Esophagus mucosa (tissue), 1 donor: Measurements from ENCODE around the gene CELSR1. TPM values are rescaled to one million over a fixed set of nuclear protein-coding genes. Genes with fewer than 3 reads are reported as not detected.

ENCODE experiments used
- ATAC-seq: fragments of 200-7000 bp; cut with Tn5 transposase; one replicate; pipeline ENCODE4 v1.9.1; 2020
- total RNA-seq: library from RNA; stranded (reverse); gene quantifications from one replicate; pipeline ENCODE4 v1.2.4, GENCODE V29; 2023
- donor health status: DM: yes; HTN: yes; CAD: no.

Gene CELSR1
- total RNA-seq, 1 donor from 2014 or later, result 36.0 TPM

DNA sequence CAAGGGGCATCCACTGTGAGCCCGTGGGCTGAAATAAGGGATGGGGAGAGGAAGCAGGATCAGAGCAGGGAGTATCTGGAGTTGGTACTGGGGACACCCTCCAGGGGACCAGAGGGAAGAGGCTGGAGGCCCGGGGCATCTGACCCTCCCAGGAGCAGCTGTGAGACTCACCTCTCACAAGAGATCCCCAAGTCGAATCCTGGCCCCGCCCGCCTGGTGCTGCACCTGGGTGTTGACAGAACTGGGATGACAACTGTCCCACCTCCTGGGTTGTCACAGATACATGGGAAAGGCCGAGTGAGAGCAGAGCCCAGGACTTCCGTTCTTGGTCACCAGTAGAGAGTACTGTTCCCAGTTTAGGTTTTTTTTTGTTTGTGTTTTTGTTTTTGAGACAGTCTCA is 78.9 kb downstream of the CELSR1 start:
- ATAC-seq, result no peak

DNA sequence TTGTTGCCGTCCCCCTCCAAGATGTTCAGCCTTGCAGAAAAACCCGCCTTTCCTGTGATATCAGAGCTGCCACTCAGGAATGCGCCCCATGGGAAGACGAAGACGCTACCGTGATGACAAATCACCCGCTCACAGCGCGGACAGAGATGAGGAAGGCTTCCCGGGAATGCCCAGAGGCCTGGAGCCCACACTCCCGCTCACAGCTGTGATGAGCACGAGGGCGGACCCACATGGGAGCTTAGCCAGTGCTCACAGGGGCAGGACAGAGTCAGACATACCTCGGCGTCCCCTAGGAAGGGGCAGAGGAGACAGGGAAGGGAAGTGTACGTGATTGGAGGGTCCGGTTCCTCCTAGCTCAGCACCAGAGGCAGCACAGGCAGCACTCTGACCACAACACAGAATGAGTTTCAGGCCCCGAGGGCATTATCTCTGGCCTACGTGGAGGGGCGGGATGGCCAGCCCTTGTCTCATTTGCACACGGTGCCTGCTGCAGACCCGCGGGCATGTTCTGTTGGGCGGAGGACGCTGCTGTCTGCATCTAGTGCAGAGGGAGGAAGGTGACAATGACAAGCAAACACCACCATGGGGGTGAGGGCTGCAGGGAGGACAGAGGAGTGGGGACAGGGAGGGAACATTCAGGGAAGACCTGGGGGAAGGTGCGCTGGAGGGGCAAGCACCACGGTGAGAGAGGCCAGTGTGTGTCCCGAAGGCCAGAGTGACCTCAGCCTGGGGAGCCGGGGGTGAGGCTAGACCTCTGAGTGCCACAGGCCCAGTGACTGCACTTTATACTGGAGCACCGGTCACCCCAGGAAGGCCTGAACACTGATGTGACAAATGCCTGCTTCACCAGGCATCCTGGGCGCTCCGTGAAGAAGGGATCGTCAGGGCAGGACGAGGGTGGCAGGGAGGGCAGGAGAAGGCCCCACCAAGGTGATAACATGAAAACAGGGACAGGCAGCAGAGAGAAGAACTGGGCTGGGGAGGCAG is 79.6 kb downstream of the CELSR1 start:
- ATAC-seq, result peak; percentile 4

DNA sequence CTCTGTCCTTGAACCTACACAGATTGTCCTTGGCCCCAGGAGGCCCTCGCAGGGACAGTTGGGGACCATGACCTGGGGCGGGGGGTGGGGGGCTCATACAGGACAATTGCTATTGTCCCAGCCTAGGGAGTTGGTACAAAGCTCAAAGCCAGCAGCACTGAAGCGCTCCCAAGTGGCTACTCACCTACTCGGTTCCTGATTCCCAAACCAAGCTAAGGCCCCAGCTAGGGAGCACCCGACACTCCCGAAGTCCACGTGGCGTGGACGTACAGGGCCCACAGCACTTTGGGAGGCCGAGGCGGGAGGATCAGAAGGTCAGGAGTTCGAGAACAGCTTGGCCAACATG is 80.6 kb downstream of the CELSR1 start:
- no peak for ATAC-seq

DNA sequence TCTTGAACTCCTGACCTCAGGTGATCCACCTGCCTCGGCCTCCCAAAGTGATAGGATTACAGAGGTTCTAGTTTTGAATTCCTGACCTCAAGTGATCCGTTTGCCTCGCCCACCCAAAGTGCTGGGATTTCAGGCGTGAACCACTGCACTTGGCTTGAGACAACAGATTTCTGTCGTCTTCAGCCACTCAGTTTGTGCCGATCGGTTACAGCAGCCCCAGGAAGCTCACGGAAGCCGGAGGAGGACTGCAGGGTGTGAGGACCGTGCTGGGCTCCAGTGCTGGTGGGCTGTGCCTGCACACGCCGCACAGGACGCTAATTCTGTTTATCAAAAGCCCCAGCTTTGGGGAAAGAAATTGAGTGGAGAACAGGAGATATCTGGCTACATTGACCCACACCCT is 82.0 kb downstream of the CELSR1 start:
- no peak for ATAC-seq

DNA sequence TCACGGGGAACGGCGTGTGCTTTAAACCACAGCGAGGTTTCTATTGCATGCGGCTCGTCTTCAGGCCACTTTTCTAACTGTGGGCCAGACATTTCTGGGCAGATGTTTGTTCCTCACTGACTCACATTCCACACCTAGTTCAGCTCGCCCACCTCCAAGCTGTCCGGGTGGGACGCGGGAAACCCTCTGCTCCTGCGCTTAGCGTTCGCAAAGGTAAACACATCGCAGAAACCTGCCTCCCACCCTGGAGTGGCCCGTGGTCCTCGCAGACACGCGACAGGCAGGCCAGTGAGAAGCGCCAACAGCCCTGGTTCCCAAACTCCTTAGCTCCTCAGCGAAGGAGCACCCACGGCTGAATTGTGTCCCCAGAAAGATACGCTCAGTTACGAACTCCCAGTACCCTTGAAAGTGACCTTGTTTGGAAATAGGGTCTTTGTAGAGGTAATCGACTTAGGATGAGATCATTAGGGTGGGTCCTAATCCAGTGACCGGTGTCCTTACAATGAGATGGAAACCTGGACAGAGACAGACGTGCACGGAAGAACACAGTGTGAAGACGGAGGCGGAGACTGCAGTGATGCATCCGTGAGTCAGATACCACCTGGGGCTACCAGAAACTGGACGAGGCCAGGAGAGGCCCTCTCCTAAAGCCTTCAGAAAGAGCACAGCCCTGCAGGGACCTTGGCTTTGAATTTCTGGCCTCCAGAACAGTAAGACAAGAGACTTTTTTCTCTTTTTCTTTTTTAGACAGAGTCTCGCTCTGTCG is 82.7 kb downstream of the CELSR1 start:
- peak; percentile 76 for ATAC-seq

DNA sequence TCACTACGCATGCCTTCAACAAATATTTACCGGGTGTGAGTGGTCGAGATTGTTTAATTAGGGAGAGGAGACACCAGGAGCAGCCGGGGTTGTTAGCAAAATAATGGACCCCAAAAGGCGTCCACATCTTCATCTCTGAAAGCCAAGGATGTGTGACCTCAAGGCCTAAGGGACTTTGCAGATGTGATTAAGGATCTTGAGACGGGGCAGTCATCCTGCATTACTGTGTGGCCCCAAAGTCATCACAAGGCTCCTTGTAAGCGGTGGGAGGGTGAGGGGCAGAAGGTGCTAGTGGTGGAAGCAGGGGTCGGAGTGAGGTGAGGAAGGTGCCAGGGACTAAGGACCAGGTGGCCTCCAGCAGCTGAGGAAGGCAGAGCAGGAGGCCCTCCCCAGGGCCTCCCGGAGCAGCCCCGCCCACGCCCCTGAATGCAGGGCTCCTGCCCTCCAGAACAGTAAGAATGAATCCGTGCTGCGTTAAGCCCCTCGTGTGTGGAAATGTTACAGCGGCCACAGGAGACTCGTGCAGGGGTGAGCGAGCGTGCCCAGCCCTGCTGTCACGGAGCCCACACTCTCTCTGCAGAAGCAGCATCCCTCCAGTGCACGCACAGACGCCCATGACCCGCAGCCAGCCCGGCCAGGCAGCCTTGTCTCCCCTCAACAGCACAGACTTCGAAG is 83.5 kb downstream of the CELSR1 start:
- ATAC-seq, result no peak

DNA sequence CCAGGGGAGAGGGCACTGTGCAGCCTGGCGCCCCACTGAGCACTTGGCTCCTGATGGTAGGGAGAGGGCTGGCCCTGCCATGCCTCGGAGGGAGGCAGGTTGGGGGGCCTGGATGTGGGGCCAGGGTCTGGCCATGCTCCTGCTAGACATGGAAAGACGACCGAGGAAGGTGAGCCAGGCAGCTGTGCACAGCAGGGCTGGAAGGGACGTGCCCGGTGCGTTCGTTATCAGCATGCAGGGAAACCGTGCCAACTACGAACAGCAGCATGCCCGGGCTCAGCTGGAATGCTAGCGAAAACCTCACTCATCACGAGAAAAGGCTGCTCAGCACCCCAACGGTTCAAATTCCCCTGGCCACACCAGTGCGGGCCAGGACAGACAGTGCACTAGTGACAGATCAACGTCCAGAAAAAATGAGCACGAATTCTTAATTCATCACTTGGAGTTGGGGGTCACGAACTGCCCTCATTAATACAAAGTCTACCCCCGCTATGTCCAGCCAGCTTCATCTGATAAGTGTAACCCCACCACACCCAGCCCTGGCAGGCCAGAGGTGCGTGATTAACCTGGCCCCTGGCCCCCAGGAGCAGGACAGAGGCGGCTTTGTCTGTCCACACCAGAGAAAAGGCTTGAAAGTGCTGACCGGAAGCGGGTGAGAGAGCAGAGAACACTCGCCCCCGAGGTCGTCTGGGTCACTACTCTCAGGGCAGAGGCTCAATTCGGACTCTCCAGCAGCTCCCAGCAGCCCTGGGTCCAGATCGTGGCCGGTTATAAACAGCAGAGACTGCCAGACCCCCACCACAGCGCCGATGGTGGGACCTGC is 84.2 kb downstream of the CELSR1 start:
- peak; percentile 22 for ATAC-seq

DNA sequence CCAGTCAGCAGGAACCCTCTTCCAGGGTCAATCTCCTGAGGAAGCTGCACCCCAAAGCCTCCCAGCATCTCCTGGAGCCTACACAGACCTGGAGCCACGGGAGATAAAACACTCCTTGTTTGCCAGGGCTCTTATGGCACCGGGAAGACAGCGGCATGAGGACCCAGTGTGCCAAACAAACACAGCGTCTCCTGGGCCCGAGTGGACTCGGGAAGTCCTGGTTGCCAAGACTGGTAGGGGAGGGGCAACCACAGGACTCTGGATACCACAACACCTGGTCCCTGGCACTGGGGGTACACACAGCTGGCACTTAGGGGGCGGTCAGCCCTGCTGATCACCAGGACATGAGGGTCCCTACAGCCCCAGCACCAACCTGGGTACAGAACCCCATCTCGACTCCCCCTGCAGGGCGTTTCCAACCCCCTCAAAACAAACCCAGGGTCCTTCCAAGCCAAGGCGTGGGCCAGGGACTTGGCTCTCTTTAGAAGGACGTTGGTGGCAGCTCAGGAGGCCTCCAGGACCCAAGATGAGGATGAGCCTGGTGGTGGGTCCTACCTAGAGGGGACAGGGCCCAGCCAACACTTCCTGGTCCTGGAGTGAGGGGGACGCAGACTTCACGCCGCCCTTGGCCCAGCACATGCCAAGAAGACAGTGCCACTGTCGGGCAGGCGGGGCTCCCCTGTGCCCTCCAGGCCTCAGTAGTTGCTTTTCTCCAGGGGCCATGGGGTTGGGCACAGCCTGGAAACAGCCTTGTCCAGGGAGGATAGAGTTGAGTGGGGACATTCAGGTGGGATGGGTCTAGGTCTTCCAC is 85.0 kb downstream of the CELSR1 start:
- no peak for ATAC-seq

DNA sequence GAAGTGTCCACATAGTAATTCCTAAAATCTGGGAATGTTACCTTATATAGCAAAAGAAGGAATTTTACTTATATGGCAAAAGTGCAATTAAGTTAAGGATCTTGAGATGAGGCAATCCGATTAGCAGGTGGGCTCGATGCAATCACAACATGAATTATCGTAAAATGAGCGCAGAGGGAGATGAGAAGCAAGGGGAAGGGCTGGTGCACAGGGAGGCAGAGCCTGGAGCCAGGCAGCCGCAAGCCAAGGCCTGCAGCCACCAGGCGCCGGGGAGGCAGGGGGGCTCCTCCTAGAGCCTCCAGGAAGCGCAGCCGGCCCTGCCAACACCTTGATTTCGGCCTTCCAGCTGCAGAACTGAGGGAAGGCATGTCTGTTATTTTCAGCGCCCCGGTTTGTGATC is 85.7 kb downstream of the CELSR1 start:
- no peak for ATAC-seq

DNA sequence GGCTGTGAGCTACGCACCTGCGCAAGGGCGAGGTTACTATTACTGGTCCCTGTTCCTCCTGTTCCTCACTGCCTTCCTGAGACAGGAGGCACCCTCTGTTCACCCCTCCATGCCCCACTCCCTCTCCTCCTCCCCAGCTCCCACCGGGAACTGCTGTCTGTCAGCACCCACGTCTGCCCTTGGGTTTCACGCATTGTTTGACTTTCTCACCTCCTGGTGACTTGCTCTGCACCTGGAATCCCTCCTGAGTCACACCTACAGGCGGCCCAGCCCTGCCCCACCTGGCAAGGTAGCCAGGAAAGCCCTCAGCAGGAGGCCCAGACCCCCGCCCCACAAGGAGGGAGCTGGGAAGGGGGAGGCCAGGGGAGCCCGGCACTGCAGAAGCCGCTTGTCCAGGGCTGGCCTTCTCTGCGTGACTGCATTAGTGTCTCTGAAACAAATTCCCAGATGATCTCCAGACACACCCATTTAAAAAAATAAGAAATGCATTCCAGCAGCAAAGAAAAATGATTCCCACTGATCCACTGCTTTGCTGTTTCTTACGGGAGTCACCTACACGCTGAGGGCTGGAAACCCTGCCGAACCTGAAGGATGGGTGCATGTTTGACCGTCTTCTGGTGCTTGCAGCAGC is 86.4 kb downstream of the CELSR1 start:
- ATAC-seq, result peak; percentile 64

DNA sequence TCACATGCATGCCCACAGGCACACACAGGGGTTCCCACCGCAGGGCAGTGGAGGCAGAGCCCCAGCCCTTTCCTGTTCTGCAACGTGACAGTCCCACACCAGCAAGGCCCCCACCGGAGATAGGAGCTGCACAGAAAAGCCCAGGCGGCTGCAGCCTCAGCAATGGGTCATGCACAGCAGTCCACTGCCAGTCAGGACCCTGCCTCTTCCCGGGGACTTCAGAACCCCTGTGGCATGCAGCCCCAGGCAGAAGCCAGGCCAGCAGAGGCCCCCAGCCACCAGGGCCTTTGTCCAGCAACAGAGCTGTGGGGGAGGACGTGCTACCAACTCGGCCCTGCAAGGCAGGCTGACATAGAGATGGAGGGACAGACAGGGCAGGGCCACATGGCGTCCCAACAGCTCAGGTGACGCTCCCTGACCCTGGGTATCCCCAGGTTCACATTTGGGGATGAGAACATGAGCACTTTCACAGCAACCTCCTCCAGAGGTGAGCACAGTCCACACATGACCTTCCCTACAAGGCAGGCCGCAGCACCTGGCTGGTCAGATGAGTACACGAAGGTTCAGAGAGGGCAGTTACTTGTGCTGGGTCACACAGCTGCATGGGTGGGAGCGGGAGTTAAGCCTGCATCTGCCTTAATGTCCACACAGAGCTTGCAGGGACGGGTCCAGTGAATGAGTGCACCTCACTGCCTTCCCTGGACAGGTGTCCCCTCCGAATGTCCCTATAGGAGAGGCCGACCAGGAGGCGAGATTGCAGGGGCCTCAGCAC is 87.3 kb downstream of the CELSR1 start:
- ATAC-seq, result no peak

DNA sequence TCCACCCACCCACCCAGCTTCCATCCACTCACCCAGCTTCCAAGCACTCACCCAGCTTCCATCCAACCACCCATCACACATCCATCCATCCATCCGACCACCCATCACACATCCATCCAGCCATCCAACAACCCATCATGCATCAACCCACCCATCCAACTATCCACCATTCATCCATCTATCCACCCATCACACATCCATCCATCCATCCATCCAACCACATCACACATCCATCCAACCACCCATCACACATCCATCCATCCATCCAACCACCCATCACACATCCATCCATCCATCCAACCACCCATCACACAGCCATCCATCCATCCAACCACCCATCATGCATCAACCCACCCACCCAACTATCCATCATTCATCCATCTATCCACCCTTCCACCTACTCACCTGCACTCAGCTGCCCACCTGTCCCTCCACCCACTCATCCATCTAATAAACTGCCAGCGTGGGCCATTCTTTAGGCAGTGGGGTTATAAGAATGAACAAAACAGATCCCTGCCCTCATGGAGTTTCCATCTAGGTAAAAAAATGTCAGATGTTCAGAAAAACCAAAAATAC is 88.2 kb downstream of the CELSR1 start:
- no peak for ATAC-seq

DNA sequence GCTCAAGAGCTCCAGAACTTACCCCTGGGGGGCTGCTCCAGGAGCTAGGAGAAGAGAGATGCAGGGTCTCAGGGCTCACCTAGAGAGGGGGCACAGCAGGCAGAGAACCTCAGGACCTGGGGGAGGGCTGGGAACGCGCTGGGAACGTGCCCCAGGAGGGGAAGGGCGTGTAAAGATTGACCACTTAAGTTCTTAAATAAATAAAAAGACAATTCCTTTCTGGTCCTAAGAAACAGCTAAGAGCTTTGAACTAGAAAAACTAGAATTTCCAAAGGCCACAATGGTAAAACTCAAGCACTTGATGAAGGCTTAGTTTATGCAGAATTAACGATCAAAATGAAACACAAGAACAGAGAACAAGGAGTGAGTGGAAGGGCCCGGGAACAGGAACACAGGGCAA is 89.1 kb downstream of the CELSR1 start:
- ATAC-seq, result no peak

DNA sequence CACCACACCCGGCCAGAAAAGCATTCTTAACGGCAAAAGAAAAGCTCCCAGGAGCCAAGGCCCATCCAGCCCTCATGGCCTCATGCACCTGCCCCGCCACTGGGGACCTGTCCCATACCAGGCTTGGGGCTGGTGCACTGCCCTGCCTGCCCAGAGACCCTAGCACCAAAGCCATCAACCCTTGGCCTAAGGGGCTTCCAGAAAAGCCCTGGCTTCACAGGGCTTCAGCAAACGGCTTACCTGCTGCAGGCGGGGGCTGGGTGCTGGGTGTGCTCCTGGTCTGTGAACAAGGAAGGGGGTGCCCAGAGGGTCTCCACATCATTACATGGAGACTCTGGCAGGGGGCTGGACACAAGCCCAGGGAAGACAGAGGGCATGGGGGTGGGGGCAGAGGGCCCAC is 89.5 kb downstream of the CELSR1 start:
- ATAC-seq, result no peak

DNA sequence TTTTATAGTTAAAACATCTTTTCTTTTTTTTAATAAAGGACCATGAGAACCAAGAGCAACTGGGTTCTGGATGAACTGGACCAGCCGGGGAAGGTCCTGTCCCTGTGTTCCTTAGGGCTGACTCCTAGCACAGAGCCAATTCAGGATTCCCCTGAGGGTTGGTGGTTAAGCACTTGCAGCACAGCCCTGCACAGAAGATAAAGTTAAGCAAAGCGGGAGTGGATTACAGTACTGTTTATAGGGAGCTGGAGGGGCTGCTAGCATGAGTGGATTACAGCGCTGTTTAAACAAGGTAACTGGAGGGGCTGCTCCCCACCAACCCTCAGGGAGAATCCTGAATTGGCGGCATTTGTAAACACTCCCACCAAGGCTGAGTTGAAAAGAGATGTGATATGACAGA is 90.6 kb downstream of the CELSR1 start:
- no peak for ATAC-seq

DNA sequence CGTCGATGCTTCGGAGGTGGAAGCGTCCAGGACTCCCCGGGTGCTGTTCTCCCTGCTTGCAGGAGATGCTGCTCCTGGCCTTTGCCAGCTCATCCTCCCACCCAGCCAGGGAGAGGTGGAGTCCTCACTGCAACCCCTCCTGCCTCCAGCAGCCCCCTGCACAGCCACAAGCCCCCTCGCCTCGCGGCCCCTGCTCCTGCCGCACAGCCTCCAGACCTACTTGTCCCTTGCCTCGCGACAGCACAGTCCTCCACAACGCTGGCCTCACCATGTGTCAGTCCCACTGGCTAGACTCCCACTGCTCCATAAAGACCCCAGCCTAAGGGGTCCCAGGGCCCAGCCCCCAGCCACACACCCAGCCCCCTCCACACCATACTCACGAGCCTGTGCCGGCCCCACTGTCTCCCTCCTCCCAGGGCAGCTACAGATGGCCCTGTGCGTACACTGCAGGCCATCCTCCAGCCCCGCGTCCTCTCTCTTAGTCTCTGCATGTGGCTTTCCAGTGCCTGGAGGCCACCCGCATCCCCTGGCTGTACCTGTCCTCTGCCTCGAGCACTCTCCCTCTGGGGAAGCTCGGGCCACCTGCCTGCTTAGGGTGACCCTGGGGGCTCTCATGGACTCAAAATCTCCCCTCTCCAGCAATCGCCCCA is 91.5 kb downstream of the CELSR1 start:
- no peak for ATAC-seq

DNA sequence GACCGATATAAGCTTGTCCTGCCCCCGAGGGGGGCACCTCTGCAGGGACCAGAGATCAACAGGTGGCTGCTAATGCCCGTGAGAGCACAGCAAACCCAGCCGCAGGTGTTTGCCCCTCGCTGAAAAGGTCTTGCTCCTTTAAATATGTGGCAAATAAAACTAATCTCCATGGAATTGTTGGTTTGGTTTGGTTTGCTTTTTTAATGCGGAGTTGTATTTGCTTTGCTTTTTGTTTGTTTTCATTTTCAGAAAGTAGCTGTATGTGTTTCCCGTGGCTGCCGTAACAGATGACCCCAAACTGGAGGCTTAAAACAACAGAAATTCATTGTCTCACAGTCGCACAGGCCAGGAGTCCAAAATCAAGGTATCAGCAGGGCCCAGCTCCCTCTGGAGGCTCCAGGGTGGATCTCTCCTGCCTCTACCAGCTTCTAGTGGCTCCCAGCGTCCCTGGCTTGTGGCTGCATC is 93.0 kb downstream of the CELSR1 start:
- no peak for ATAC-seq

DNA sequence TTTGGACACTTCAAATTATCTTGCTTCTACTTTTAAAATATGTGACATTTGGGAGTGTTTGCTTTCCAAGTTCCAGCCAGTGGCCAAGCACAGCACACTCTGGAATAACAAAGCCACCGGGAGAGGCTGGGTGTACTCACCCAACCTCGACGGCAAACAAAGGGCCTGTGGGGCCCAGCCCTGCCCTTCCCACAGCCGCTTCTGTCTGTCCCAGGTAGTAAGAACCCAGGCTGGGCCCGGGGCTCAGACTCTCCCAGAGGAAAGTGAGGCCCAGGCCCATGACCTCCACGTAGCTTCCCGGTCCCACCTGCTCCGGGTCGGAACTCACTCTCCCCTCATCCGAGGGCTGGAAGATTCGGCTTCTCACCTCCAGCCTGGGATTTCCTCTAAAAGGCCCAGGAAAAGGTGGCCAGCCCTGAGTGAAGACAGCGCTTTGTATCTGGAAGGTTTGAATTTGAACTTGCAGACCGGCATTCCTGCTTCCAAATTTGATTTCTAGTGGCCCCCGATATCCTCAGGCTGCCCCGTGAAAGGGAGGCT is 93.5 kb downstream of the CELSR1 start:
- peak; percentile 74 for ATAC-seq
